ENCODE data around the gene FAM156B.
"Not testable (repeated sequence)": the region's sequence is repeated elsewhere in the genome, so short reads cannot be mapped to it uniquely, and the experiment has no call there.

- not testable (repeated sequence) for TF ChIP-seq CTCF (IDR thresholded peaks at IDR 0.05); EP300 (IDR thresholded peaks at IDR 0.05; ENCODE audit: low read depth); POLR2AphosphoS5 (IDR thresholded peaks at IDR 0.05); POLR2A (IDR thresholded peaks at IDR 0.05)
Observed at GRCh38 chrX:52914704-52915103, 17.6 kb downstream of the FAM156B start.

Measured in transverse colon (tissue), 4 donors.